IMR-90 (cell line): ENCODE data around the gene ATP1B1. TPM values are rescaled to one million over a fixed set of nuclear protein-coding genes. Genes with fewer than 3 reads are reported as not detected.

ENCODE experiments used
- ATAC-seq: fragments of 200-7000 bp; cut with Tn5 transposase; 2 replicates; pipeline ENCODE4 v1.9.1; 2020; ENCODE audit warnings: low read depth, mild to moderate bottlenecking, moderate library complexity
- BruUV-seq: library from RNA; stranded (reverse); fragments of 400-500 nt; replicated peaks from 2 replicates; lab custom pipeline; 2021; lab: Mats Ljungman, UMichigan
- CTCF ChIA-PET: fragments of 300-600 bp; formaldehyde crosslinking; extraction: SDS; loops from one replicate; lab custom pipeline; 2021; ENCODE audit warnings: antibody characterized with exemption; lab: Yijun Ruan, JAX
- POLR2A ChIA-PET: fragments of 300-600 bp; sonication (Branson Sonifier 250); formaldehyde crosslinking; loops from one replicate; lab custom pipeline; 2022; ENCODE audit warnings: antibody characterized with exemption; ENCODE audit not compliant: unreplicated experiment; lab: Charles Lee
- DNase-seq: peaks from one replicate; pipeline ENCODE4 v3.0.0; 2013
- H2AFZ ChIP-seq: replicated peaks from 2 replicates; pipeline ENCODE3; 2013; ENCODE audit warnings: low read length, mild to moderate bottlenecking; ENCODE audit not compliant: poor library complexity
- H2AK5ac ChIP-seq: 2 replicates; pipeline ENCODE4 v1.6.1; 2013; ENCODE audit warnings: low read depth, low read length, inconsistent platforms
- H2AK9ac ChIP-seq: replicated peaks from 2 replicates; pipeline ENCODE3; 2013; ENCODE audit warnings: mild to moderate bottlenecking, low read depth, low read length, moderate library complexity; ENCODE audit not compliant: poor library complexity
- H2BK120ac ChIP-seq: 2 replicates; pipeline ENCODE4 v1.6.1; 2013; ENCODE audit warnings: low read depth, low read length, inconsistent platforms
- H2BK15ac ChIP-seq: 3 replicates; pipeline ENCODE4 v1.6.1; 2013; ENCODE audit warnings: low read depth, low read length, inconsistent platforms
- H2BK20ac ChIP-seq: 2 replicates; pipeline ENCODE4 v1.6.1; 2013; ENCODE audit warnings: low read depth, mild to moderate bottlenecking, inconsistent platforms, low read length, moderate library complexity
- H2BK5ac ChIP-seq: 2 replicates; pipeline ENCODE4 v1.6.1; 2013; ENCODE audit warnings: mild to moderate bottlenecking, low read depth, low read length, inconsistent platforms; ENCODE audit not compliant: poor library complexity, severe bottlenecking
- H3K14ac ChIP-seq: replicated peaks from 2 replicates; pipeline ENCODE4 v1.6.1; 2013; ENCODE audit warnings: low read depth, low read length, inconsistent platforms
- H3K18ac ChIP-seq: 2 replicates; pipeline ENCODE4 v1.6.1; 2013; ENCODE audit warnings: low read depth, low read length, control low read depth
- H3K23ac ChIP-seq: 2 replicates; pipeline ENCODE4 v1.6.1; 2013; ENCODE audit warnings: low read depth, low read length, inconsistent platforms
- H3K27ac ChIP-seq: 2 replicates; pipeline ENCODE4 v1.5.1; 2013; ENCODE audit warnings: mild to moderate bottlenecking, control low read depth, low read length; ENCODE audit not compliant: insufficient read depth
- H3K27me3 ChIP-seq: 2 replicates; pipeline ENCODE4 v1.6.1; 2013; ENCODE audit warnings: low read length; ENCODE audit not compliant: control insufficient read depth, insufficient read depth
- H3K36me3 ChIP-seq: 2 replicates; pipeline ENCODE4 v1.6.1; 2013; ENCODE audit warnings: low read length, mixed read lengths; ENCODE audit not compliant: control insufficient read depth, insufficient read depth
- H3K4ac ChIP-seq: 2 replicates; pipeline ENCODE4 v1.6.1; 2013; ENCODE audit warnings: low read depth, low read length, inconsistent platforms
- H3K4me1 ChIP-seq: 2 replicates; pipeline ENCODE4 v1.6.1; 2013; ENCODE audit warnings: low read length, mixed read lengths; ENCODE audit not compliant: control insufficient read depth, insufficient read depth
- H3K4me2 ChIP-seq: 2 replicates; pipeline ENCODE4 v1.6.1; 2013; ENCODE audit warnings: low read depth, mild to moderate bottlenecking, control low read depth, low read length, moderate library complexity
- H3K4me3 ChIP-seq: 2 replicates; pipeline ENCODE4 v1.5.1; 2013; ENCODE audit warnings: low read depth, mild to moderate bottlenecking, control low read depth, low read length, moderate library complexity; ENCODE audit not compliant: insufficient read depth
- H3K56ac ChIP-seq: 2 replicates; pipeline ENCODE4 v1.6.1; 2013; ENCODE audit warnings: low read length, inconsistent platforms; ENCODE audit not compliant: insufficient read depth; ENCODE audit errors: extremely low read depth
- H3K79me1 ChIP-seq, 2 experiments: 2 replicates each; pipeline ENCODE4 v1.6.1; 2013; ENCODE audit warnings: low read length in 2 of 2, inconsistent platforms in 1 of 2, low read depth in 1 of 2
- H3K9ac ChIP-seq: 2 replicates; pipeline ENCODE4 v1.6.1; 2013; ENCODE audit warnings: low read depth, low read length, control low read depth
- H3K9me1 ChIP-seq: 2 replicates; pipeline ENCODE4 v1.6.1; 2013; ENCODE audit warnings: low read length, inconsistent platforms; ENCODE audit not compliant: insufficient read depth
- H3K9me3 ChIP-seq: 2 replicates; pipeline ENCODE4 v1.6.1; 2013; ENCODE audit warnings: low read length; ENCODE audit not compliant: control insufficient read depth, insufficient read depth
- H4K20me1 ChIP-seq: 2 replicates; pipeline ENCODE4 v1.6.1; 2013; ENCODE audit warnings: low read length, inconsistent platforms; ENCODE audit not compliant: insufficient read depth
- H4K5ac ChIP-seq: 2 replicates; pipeline ENCODE4 v1.6.1; 2013; ENCODE audit warnings: mild to moderate bottlenecking, low read depth, low read length, control low read depth
- H4K8ac ChIP-seq, 2 experiments: 2 replicates each; pipeline ENCODE4 v1.6.1; 2013; ENCODE audit warnings: low read depth in 2 of 2, low read length in 2 of 2, control low read depth in 1 of 2, inconsistent platforms in 1 of 2
- H4K91ac ChIP-seq: 2 replicates; pipeline ENCODE4 v1.6.1; 2013; ENCODE audit warnings: low read depth, low read length, inconsistent platforms; ENCODE audit not compliant: insufficient read depth
- CHD1 ChIP-seq: IDR thresholded peaks from 2 replicates; pipeline ENCODE4 v1.6.1; 2012; ENCODE audit warnings: low read depth, low read length, improper control_type of control experiment
- MAFK ChIP-seq: IDR thresholded peaks from 2 replicates; pipeline ENCODE4 v1.6.1; 2012; ENCODE audit warnings: low read depth, low read length, improper control_type of control experiment
- MXI1 ChIP-seq: IDR thresholded peaks from 2 replicates; pipeline ENCODE4 v1.6.1; 2012; ENCODE audit warnings: low read depth, mild to moderate bottlenecking, low read length, moderate library complexity, borderline replicate concordance
- RAD21 ChIP-seq: IDR thresholded peaks from 2 replicates; pipeline ENCODE4 v1.6.1; 2012; ENCODE audit warnings: low read length, improper control_type of control experiment
- RFX5 ChIP-seq: IDR thresholded peaks from 2 replicates; pipeline ENCODE4 v1.8.0; 2012; ENCODE audit warnings: low read depth, mild to moderate bottlenecking, low read length, moderate library complexity
- SMC3 ChIP-seq: fragments of 150-350 bp; IDR thresholded peaks from 2 replicates; pipeline ENCODE4 v1.6.1; 2016; ENCODE audit warnings: low read depth, mild to moderate bottlenecking, antibody characterized with exemption, low read length, moderate library complexity
- WGBS, 2 experiments: methylation state at CpG; one replicate each; pipeline versions ENCODE4 v1.1.5 to v1.1.7; 2013; ENCODE audit warnings: missing lambda C conversion rate in 2 of 2; ENCODE audit not compliant: insufficient read length in 1 of 2; ENCODE audit errors: extremely low coverage in 2 of 2; 5-methylcytosine and 5-hydroxymethylcytosine counted together
- dilution Hi-C: fragments of 300-500 bp; cut with HindIII; formaldehyde crosslinking; loops from one replicate; pipeline ENCODE4 v1.14.3; 2018; ENCODE audit warnings: low sequenced_read_pairs; ENCODE audit not compliant: unreplicated experiment
- in situ Hi-C: fragments of 300-500 bp; cut with MboI; formaldehyde crosslinking; loops from 3 replicates; pipeline ENCODE4 v1.14.3; 2019; ENCODE audit warnings: low sequenced_read_pairs, inconsistent platforms, mixed read lengths
- intact Hi-C: fragments of 100-400 bp; cut with micrococcal nuclease; formaldehyde crosslinking; loops from 2 replicates; pipeline ENCODE4 v1.10.0; 2022
- polyA plus RNA-seq, 3 experiments: library from polyadenylated mRNA; depleted of rRNA; stranded (reverse); fragments of >200 nt; gene quantifications; 2 replicates each; pipeline ENCODE4 v1.2.3, GENCODE V29; 2012; ENCODE audit warnings: low replicate concordance in 1 of 3
- total RNA-seq: library from RNA; depleted of rRNA; stranded (reverse); fragments of >200 nt; gene quantifications from 2 replicates; pipeline ENCODE4 v1.2.3, GENCODE V29; 2012

Gene ATP1B1
- total and polyA plus RNA-seq, 2 of the 4 experiments (the other 2 are of a cell fraction), result 14.5 to 22.1 TPM

DNA sequence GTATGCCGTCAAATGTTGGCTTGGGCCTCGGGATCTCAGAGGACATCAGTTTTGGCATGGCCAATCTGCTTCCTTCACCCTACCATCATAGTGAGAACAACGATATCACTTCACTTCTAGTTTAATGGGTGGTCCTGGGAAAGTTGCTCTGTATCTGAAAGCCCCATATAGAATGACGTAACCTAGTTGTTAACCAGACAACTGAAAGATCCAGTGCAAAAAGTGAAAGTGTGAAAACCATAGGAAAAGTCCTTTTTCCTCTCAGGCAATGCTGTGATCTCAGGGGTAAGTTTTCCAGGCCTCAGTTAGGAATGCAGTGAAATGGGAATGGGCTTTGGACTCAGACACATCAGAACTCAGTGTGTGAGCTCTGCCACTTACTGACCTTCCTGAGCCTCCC, 18.6 kb upstream of the ATP1B1 start:
- Histone ChIP-seq H2AK9ac (no peak overlapping the region), H3K9ac (no peak overlapping the region), H2AK5ac (no peak overlapping the region), H4K5ac (no peak overlapping the region), H4K91ac (no peak overlapping the region), H2BK20ac (no peak overlapping the region), H2AFZ (no peak overlapping the region), H3K14ac (no peak overlapping the region), H3K9me3 (no peaks in the 10 kb centered on the region), H2BK5ac (no peak overlapping the region), H3K4ac (no peak overlapping the region), H4K8ac (no peak overlapping the region), H2BK15ac (no peak overlapping the region), H3K56ac (no peak overlapping the region), H3K4me3 (no peak overlapping the region), H3K36me3 (no peaks in the 10 kb centered on the region), H3K18ac (no peak overlapping the region), H3K27me3 (peaks cover 2% of the 10 kb centered on the region; the same call in 1 of the 2 replicates), H3K27ac (no peak overlapping the region), H3K79me1 (no peaks in the 10 kb centered on the region), H3K4me2 (no peak overlapping the region), H3K23ac (no peak overlapping the region), H4K20me1 (no peaks in the 10 kb centered on the region), H3K4me1 (no peaks in the 10 kb centered on the region), H2BK120ac (no peak overlapping the region), H3K9me1 (no peaks in the 10 kb centered on the region)
- intact Hi-C loops, result no loop called here
- DNase-seq (no peak), ATAC-seq (no peak)
- BruUV-seq, result no TSS peak
- in situ Hi-C loops, result no loop called here
- dilution Hi-C loops, result no loop called here
- CTCF ChIA-PET, result no interaction called here
- WGBS, 2 experiments, result no CpG with 5 or more reads among the region's 4 CpGs
- TF ChIP-seq CHD1, result no peak
- no peak for TF ChIP-seq MAFK
- TF ChIP-seq SMC3, result no peak
- TF ChIP-seq MXI1, result no peak
- TF ChIP-seq RAD21, result no peak
- TF ChIP-seq RFX5, result no peak
- POLR2A ChIA-PET, result no interaction called here
